Gastrocnemius medialis (tissue), 4 donors: ENCODE measurements around the gene GUCY1A1.

ENCODE experiments used
- POLR2A ChIP-seq, 2 donors: fragments of 450-650 bp; IDR thresholded peaks; one replicate each; pipeline ENCODE4 v1.6.1; 2017; ENCODE audit warnings: antibody characterized with exemption in 2 of 2, mild to moderate bottlenecking in 2 of 2, moderate library complexity in 2 of 2
- TF ChIP-seq, protein P1 (sequence below), 5 experiments: fragments of 450-650 bp in 3 of 5; fragments of 200-600 bp in 2 of 5; sonication (generic) in 2 of 5; IDR thresholded peaks in 4 of 5; conservative IDR thresholded peaks in 1 of 5; 1 replicate in 4 of 5; 2 replicates in 1 of 5; pipeline ENCODE4 v1.5.1; 2016 to 2019; ENCODE audit warnings: antibody characterized with exemption in 5 of 5, mild to moderate bottlenecking in 3 of 5, moderate library complexity in 3 of 5

DNA sequence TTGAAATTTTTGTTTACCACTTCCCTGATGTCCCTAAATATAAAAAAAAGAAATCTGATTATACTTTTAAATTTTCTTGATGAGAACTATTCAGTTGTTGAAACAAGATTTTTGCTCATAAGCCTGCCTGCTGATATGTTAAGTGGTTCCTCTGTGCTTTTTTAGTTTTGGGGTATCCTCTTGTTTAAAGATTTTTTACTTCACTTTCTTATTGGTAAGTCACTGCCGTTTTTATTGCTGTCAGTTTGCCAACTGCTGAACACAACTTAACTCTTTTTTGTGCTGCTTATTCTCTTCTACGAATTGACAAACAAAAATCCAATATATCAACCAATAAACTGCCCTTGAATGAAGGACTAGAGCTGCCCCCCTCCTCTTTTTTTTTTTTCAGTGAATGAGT is 39.5 kb downstream of the GUCY1A1 start:
- TF ChIP-seq, protein P1, sequence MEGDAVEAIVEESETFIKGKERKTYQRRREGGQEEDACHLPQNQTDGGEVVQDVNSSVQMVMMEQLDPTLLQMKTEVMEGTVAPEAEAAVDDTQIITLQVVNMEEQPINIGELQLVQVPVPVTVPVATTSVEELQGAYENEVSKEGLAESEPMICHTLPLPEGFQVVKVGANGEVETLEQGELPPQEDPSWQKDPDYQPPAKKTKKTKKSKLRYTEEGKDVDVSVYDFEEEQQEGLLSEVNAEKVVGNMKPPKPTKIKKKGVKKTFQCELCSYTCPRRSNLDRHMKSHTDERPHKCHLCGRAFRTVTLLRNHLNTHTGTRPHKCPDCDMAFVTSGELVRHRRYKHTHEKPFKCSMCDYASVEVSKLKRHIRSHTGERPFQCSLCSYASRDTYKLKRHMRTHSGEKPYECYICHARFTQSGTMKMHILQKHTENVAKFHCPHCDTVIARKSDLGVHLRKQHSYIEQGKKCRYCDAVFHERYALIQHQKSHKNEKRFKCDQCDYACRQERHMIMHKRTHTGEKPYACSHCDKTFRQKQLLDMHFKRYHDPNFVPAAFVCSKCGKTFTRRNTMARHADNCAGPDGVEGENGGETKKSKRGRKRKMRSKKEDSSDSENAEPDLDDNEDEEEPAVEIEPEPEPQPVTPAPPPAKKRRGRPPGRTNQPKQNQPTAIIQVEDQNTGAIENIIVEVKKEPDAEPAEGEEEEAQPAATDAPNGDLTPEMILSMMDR (IDR thresholded peaks at IDR 0.05 in 4 of 5, conservative IDR thresholded peaks at IDR 0.05 in 1 of 5) = no peak
- no peak for TF ChIP-seq POLR2A (IDR thresholded peaks at IDR 0.05)
